WTC11 (cell line): ENCODE data around the gene GDF2. TPM values are rescaled to one million over a fixed set of nuclear protein-coding genes. Genes with fewer than 3 reads are reported as not detected.

Experiments
- ATAC-seq: fragments of 200-7000 bp; cut with Tn5 transposase; 2 replicates; pipeline ENCODE4 v1.10.0; 2021; ENCODE audit warnings: mild to moderate bottlenecking, moderate library complexity
- CTCF ChIA-PET: fragments of 300-600 bp; sonication (Branson Sonifier 250); formaldehyde crosslinking; loops from one replicate; lab custom pipeline; 2021; ENCODE audit warnings: antibody characterized with exemption; lab: Charles Lee
- POLR2A ChIA-PET: fragments of 350-600 bp; sonication (Branson Sonifier 250); formaldehyde crosslinking; loops from one replicate; lab custom pipeline; 2021; ENCODE audit warnings: antibody characterized with exemption; lab: Charles Lee
- DNase-seq: peaks from one replicate; pipeline ENCODE4 v3.0.0; 2021; ENCODE audit warnings: low spot score
- H3K27ac Mint-ChIP-seq: 2 replicates; pipeline ENCODE4 v1.8.0; 2021; ENCODE audit warnings: mixed read lengths
- H3K27me3 Mint-ChIP-seq: 2 replicates; pipeline ENCODE4 v1.8.0; 2021; ENCODE audit warnings: low read depth, mild to moderate bottlenecking, moderate library complexity, mixed read lengths
- H3K36me3 Mint-ChIP-seq: 2 replicates; pipeline ENCODE4 v1.8.0; 2021; ENCODE audit warnings: mixed read lengths
- H3K4me1 Mint-ChIP-seq: 2 replicates; pipeline ENCODE4 v1.8.0; 2022; ENCODE audit warnings: mixed read lengths
- H3K4me3 Mint-ChIP-seq: 2 replicates; pipeline ENCODE4 v1.8.0; 2021; ENCODE audit warnings: mild to moderate bottlenecking, moderate library complexity, mixed read lengths
- H3K9me3 Mint-ChIP-seq: 2 replicates; pipeline ENCODE4 v1.8.0; 2021; ENCODE audit warnings: mixed read lengths
- ATF1 ChIP-seq: sonication (generic); formaldehyde crosslinking; IDR thresholded peaks from 2 replicates; pipeline ENCODE4 v1.8.1; 2023; ENCODE audit warnings: mild to moderate bottlenecking, moderate library complexity, missing genetic modification reagents
- CREB1 ChIP-seq: sonication (generic); formaldehyde crosslinking; IDR thresholded peaks from 2 replicates; pipeline ENCODE4 v1.8.0; 2023; ENCODE audit warnings: mild to moderate bottlenecking, missing genetic modification reagents
- GABPB1 ChIP-seq: sonication (generic); formaldehyde crosslinking; IDR thresholded peaks from 2 replicates; pipeline ENCODE4 v1.8.1; 2023; ENCODE audit warnings: mild to moderate bottlenecking, missing genetic modification reagents
- GRHL2 ChIP-seq: fragments of 250-450 bp; sonication (Bioruptor Pico); IDR thresholded peaks from 2 replicates; pipeline ENCODE4 v1.8.0; 2022; ENCODE audit warnings: mild to moderate bottlenecking, moderate library complexity; ENCODE audit not compliant: insufficient replicate concordance, severe bottlenecking
- HMGA2 ChIP-seq: fragments of 250-450 bp; sonication (Bioruptor Pico); IDR thresholded peaks from 2 replicates; pipeline ENCODE4 v1.4.0; 2021; ENCODE audit warnings: mild to moderate bottlenecking, moderate library complexity
- MXD4 ChIP-seq: fragments of 250-450 bp; sonication (Bioruptor Pico); IDR thresholded peaks from 2 replicates; pipeline ENCODE4 v1.8.0; 2021; ENCODE audit warnings: mild to moderate bottlenecking, moderate library complexity, borderline replicate concordance
- NFE2L1 ChIP-seq: sonication (generic); formaldehyde crosslinking; IDR thresholded peaks from 2 replicates; pipeline ENCODE4 v1.8.1; 2023; ENCODE audit warnings: missing genetic modification reagents
- NR2C2 ChIP-seq: sonication (generic); formaldehyde crosslinking; IDR thresholded peaks from 2 replicates; pipeline ENCODE4 v1.8.0; 2022; ENCODE audit warnings: mild to moderate bottlenecking, missing genetic modification reagents
- SP1 ChIP-seq: sonication (generic); formaldehyde crosslinking; conservative IDR thresholded peaks from 2 replicates; pipeline ENCODE4 v1.8.1; 2022; ENCODE audit warnings: missing genetic modification reagents
- TCF7 ChIP-seq: sonication (generic); formaldehyde crosslinking; IDR thresholded peaks from 2 replicates; pipeline ENCODE4 v1.8.0; 2022; ENCODE audit warnings: mild to moderate bottlenecking, low read depth, missing genetic modification reagents, moderate library complexity
- TEAD1 ChIP-seq: sonication (generic); formaldehyde crosslinking; IDR thresholded peaks from 2 replicates; pipeline ENCODE4 v1.8.0; 2022; ENCODE audit warnings: mild to moderate bottlenecking, missing genetic modification reagents
- TP53 ChIP-seq: sonication (generic); formaldehyde crosslinking; IDR thresholded peaks from 2 replicates; pipeline ENCODE4 v1.8.1; 2023; ENCODE audit warnings: mild to moderate bottlenecking, missing genetic modification reagents
- ZNF121 ChIP-seq: sonication (generic); formaldehyde crosslinking; IDR thresholded peaks from 2 replicates; pipeline ENCODE4 v1.8.0; 2023; ENCODE audit warnings: missing genetic modification reagents
- ZNF138 ChIP-seq: sonication (generic); formaldehyde crosslinking; conservative IDR thresholded peaks from 2 replicates; pipeline ENCODE4 v1.8.1; 2022; ENCODE audit warnings: mild to moderate bottlenecking, moderate library complexity, missing genetic modification reagents
- ZNF263 ChIP-seq: sonication (generic); formaldehyde crosslinking; IDR thresholded peaks from 2 replicates; pipeline ENCODE4 v1.8.1; 2022; ENCODE audit warnings: low read depth, mild to moderate bottlenecking, moderate library complexity, missing genetic modification reagents
- ZNF396 ChIP-seq: fragments of 250-450 bp; sonication (Bioruptor Pico); IDR thresholded peaks from 2 replicates; pipeline ENCODE4 v1.8.0; 2021; ENCODE audit warnings: mild to moderate bottlenecking, moderate library complexity, borderline replicate concordance
- ZNF416 ChIP-seq: fragments of 250-450 bp; sonication (Bioruptor Pico); IDR thresholded peaks from 2 replicates; pipeline ENCODE4 v1.9.0; 2021; ENCODE audit warnings: mild to moderate bottlenecking, inconsistent platforms
- ZNF423 ChIP-seq: fragments of 250-450 bp; sonication (Bioruptor Pico); IDR thresholded peaks from 2 replicates; pipeline ENCODE4 v2.1.2; 2022; ENCODE audit warnings: mild to moderate bottlenecking, moderate library complexity
- total RNA-seq: library from RNA; stranded (reverse); gene quantifications from 3 replicates; pipeline ENCODE4 v1.2.3, GENCODE V29; 2021
- TF ChIP-seq, protein P1 (sequence below): sonication (generic); formaldehyde crosslinking; IDR thresholded peaks from 2 replicates; pipeline ENCODE4 v1.8.1; 2023; ENCODE audit warnings: mild to moderate bottlenecking, missing genetic modification reagents
- TF ChIP-seq, protein P2 (sequence below): fragments of 250-450 bp; sonication (Bioruptor Pico); IDR thresholded peaks from 2 replicates; pipeline ENCODE4 v1.8.0; 2021; ENCODE audit warnings: mild to moderate bottlenecking
- TF ChIP-seq, protein P3 (sequence below): sonication (generic); formaldehyde crosslinking; conservative IDR thresholded peaks from 2 replicates; pipeline ENCODE4 v1.8.1; 2023; ENCODE audit warnings: mild to moderate bottlenecking, low read depth, missing genetic modification reagents, moderate library complexity
- TF ChIP-seq, protein P4 (sequence below): sonication (generic); formaldehyde crosslinking; IDR thresholded peaks from 2 replicates; pipeline ENCODE4 v1.8.0; 2022; ENCODE audit warnings: mild to moderate bottlenecking, missing genetic modification reagents
- TF ChIP-seq, protein P5 (sequence below): fragments of 250-450 bp; sonication (Bioruptor Pico); IDR thresholded peaks from 2 replicates; pipeline ENCODE4 v1.9.0; 2021; ENCODE audit warnings: mild to moderate bottlenecking
- TF ChIP-seq, protein P6 (sequence below): sonication (generic); formaldehyde crosslinking; conservative IDR thresholded peaks from 2 replicates; pipeline ENCODE4 v1.8.1; 2022; ENCODE audit warnings: mild to moderate bottlenecking, missing genetic modification reagents
- TF ChIP-seq, protein P7 (sequence below): sonication (generic); formaldehyde crosslinking; IDR thresholded peaks from 2 replicates; pipeline ENCODE4 v1.8.1; 2023; ENCODE audit warnings: mild to moderate bottlenecking, missing genetic modification reagents, moderate library complexity

GDF2 gene
- total RNA-seq, 1 experiment from 2014 or later, result not detected

DNA sequence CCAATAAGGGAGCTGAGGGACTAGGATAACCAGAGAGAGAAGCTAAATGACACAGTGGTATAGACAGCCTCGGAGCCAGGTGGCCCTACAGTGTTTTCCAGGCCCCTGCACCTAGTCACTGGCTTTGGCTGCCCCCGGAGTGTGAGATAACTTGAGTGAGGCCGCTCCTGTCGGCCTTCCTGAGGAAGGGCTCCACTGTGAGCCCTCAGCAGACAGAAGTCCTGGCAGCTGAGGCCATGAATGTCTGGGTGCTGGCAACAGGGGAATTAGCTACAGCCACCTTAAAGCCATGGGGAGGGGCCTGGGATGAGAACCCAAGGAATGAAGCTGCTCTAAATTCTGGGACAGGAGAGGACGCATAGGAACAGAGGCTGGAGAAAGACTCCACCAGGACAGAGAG is 26.8 kb upstream of the GDF2 start:
- Mint-ChIP-seq H3K4me3 (no peak overlapping the region), H3K9me3 (no peaks in the 10 kb centered on the region), H3K36me3 (no peaks in the 10 kb centered on the region), H3K27ac (no peak overlapping the region), H3K4me1 (peaks cover 14% of the 10 kb centered on the region), H3K27me3 (peaks cover 17% of the 10 kb centered on the region)
- no peak for DNase-seq
- POLR2A ChIA-PET, result no interaction called here
- no peak for ATAC-seq
- TF ChIP-seq ZNF138 (CRISPR knock-in tag), result no peak
- TF ChIP-seq, protein P1, sequence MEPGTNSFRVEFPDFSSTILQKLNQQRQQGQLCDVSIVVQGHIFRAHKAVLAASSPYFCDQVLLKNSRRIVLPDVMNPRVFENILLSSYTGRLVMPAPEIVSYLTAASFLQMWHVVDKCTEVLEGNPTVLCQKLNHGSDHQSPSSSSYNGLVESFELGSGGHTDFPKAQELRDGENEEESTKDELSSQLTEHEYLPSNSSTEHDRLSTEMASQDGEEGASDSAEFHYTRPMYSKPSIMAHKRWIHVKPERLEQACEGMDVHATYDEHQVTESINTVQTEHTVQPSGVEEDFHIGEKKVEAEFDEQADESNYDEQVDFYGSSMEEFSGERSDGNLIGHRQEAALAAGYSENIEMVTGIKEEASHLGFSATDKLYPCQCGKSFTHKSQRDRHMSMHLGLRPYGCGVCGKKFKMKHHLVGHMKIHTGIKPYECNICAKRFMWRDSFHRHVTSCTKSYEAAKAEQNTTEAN (CRISPR knock-in tag), result no peak
- TF ChIP-seq, protein P2, sequence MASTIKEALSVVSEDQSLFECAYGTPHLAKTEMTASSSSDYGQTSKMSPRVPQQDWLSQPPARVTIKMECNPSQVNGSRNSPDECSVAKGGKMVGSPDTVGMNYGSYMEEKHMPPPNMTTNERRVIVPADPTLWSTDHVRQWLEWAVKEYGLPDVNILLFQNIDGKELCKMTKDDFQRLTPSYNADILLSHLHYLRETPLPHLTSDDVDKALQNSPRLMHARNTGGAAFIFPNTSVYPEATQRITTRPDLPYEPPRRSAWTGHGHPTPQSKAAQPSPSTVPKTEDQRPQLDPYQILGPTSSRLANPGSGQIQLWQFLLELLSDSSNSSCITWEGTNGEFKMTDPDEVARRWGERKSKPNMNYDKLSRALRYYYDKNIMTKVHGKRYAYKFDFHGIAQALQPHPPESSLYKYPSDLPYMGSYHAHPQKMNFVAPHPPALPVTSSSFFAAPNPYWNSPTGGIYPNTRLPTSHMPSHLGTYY, result no peak
- no peak for TF ChIP-seq ATF1 (CRISPR knock-in tag)
- TF ChIP-seq MXD4 (CRISPR knock-in tag), result no peak
- no peak for TF ChIP-seq GABPB1
- TF ChIP-seq NFE2L1 (CRISPR knock-in tag), result no peak
- no peak for TF ChIP-seq NR2C2 (CRISPR knock-in tag)
- TF ChIP-seq ZNF396 (CRISPR knock-in tag), result no peak
- TF ChIP-seq ZNF121 (CRISPR knock-in tag), result no peak
- no peak for TF ChIP-seq TP53
- TF ChIP-seq, protein P3, sequence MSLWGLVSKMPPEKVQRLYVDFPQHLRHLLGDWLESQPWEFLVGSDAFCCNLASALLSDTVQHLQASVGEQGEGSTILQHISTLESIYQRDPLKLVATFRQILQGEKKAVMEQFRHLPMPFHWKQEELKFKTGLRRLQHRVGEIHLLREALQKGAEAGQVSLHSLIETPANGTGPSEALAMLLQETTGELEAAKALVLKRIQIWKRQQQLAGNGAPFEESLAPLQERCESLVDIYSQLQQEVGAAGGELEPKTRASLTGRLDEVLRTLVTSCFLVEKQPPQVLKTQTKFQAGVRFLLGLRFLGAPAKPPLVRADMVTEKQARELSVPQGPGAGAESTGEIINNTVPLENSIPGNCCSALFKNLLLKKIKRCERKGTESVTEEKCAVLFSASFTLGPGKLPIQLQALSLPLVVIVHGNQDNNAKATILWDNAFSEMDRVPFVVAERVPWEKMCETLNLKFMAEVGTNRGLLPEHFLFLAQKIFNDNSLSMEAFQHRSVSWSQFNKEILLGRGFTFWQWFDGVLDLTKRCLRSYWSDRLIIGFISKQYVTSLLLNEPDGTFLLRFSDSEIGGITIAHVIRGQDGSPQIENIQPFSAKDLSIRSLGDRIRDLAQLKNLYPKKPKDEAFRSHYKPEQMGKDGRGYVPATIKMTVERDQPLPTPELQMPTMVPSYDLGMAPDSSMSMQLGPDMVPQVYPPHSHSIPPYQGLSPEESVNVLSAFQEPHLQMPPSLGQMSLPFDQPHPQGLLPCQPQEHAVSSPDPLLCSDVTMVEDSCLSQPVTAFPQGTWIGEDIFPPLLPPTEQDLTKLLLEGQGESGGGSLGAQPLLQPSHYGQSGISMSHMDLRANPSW, result no peak
- TF ChIP-seq GRHL2 (CRISPR knock-in tag), result no peak
- TF ChIP-seq, protein P4, sequence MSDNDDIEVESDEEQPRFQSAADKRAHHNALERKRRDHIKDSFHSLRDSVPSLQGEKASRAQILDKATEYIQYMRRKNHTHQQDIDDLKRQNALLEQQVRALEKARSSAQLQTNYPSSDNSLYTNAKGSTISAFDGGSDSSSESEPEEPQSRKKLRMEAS (CRISPR knock-in tag), result no peak
- no peak for TF ChIP-seq HMGA2
- no peak for TF ChIP-seq SP1 (CRISPR knock-in tag)
- CTCF ChIA-PET, result interaction anchor here (2.0 kb wide), 1 partner anchor 35 kb away, joined by 6 read pairs; no protein-coding TSS in a partner anchor

DNA sequence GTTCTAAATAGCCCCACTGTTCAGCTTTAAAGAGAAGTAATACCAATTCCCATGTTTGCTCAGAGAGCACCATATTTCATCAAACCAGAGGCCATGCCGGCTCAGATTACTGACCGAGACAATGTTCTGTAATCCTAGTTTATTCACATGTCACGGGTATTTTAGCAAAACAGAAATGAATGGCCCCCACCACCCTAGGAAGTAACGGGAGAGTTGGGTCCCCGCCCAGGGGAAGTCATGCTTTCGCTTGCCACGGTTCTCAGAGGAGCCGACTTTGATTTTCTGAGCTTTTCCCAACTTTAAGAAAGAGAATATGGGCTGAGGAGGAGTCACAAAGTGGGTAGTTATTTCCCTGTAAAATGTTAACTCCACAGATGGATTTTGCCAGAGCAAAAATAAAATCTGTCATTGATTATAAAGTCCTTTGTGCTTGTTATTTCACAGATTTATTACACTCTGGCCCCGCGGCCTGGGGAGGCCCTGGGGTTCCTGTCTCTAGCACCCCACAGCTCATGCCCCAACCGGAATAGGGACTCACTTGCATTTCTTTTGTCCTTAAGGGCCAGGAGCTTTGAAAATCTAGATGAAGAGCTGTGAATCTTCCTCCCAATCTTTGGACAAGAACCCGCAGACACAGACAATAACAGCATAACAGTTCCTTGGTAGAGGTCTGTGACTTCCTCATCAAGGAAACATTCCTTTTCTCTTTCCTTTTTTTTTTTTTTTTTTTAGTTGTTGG is 25.9 kb upstream of the GDF2 start:
- H3K9me3 Mint-ChIP-seq, result no peaks in the 10 kb centered on the region
- H3K27me3 Mint-ChIP-seq, result peaks cover 26% of the 10 kb centered on the region
- POLR2A ChIA-PET, result no interaction called here
- CTCF ChIA-PET, result interaction anchor here (0.9 to 2.4 kb wide), 7 partner anchors 14 to 283 kb away, joined by 3 to 13 read pairs (median 9); no protein-coding TSS in a partner anchor
- no peaks in the 10 kb centered on the region for H3K36me3 Mint-ChIP-seq
- H3K4me3 Mint-ChIP-seq, result no peak overlapping the region
- H3K27ac Mint-ChIP-seq, result no peak overlapping the region
- ATAC-seq (no peak), DNase-seq (no peak)
- peaks cover 16% of the 10 kb centered on the region for H3K4me1 Mint-ChIP-seq
- TF ChIP-seq CREB1 (CRISPR knock-in tag), result no peak
- TF ChIP-seq ZNF423 (CRISPR knock-in tag), result no peak
- TF ChIP-seq, protein P5, sequence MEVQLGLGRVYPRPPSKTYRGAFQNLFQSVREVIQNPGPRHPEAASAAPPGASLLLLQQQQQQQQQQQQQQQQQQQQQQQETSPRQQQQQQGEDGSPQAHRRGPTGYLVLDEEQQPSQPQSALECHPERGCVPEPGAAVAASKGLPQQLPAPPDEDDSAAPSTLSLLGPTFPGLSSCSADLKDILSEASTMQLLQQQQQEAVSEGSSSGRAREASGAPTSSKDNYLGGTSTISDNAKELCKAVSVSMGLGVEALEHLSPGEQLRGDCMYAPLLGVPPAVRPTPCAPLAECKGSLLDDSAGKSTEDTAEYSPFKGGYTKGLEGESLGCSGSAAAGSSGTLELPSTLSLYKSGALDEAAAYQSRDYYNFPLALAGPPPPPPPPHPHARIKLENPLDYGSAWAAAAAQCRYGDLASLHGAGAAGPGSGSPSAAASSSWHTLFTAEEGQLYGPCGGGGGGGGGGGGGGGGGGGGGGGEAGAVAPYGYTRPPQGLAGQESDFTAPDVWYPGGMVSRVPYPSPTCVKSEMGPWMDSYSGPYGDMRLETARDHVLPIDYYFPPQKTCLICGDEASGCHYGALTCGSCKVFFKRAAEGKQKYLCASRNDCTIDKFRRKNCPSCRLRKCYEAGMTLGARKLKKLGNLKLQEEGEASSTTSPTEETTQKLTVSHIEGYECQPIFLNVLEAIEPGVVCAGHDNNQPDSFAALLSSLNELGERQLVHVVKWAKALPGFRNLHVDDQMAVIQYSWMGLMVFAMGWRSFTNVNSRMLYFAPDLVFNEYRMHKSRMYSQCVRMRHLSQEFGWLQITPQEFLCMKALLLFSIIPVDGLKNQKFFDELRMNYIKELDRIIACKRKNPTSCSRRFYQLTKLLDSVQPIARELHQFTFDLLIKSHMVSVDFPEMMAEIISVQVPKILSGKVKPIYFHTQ, result no peak
- no peak for TF ChIP-seq ZNF416
- TF ChIP-seq TCF7, result no peak
- TF ChIP-seq, protein P6, sequence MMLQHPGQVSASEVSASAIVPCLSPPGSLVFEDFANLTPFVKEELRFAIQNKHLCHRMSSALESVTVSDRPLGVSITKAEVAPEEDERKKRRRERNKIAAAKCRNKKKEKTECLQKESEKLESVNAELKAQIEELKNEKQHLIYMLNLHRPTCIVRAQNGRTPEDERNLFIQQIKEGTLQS, result no peak
- TF ChIP-seq, protein P7, sequence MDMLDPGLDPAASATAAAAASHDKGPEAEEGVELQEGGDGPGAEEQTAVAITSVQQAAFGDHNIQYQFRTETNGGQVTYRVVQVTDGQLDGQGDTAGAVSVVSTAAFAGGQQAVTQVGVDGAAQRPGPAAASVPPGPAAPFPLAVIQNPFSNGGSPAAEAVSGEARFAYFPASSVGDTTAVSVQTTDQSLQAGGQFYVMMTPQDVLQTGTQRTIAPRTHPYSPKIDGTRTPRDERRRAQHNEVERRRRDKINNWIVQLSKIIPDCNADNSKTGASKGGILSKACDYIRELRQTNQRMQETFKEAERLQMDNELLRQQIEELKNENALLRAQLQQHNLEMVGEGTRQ (CRISPR knock-in tag), result no peak
- TF ChIP-seq ZNF263 (CRISPR knock-in tag), result no peak
- no peak for TF ChIP-seq TEAD1
